Naive thymus-derived CD8-positive, alpha-beta T cell (primary cell): ENCODE measurements around the gene SLC41A3. TPM values are rescaled to one million over a fixed set of nuclear protein-coding genes. Genes with fewer than 3 reads are reported as not detected.
"Not testable (repeated sequence)": the region's sequence is repeated elsewhere in the genome, so short reads cannot be mapped to it uniquely, and the experiment has no call there.

Experiments used
- ATAC-seq, 2 donors: fragments of 150-1000 bp; cut with Tn5 transposase in 1 of 2; sonication (Bioruptor Pico), chemical (Tn5 transposase) in 1 of 2; 1 replicate in 1 of 2; 2 replicates in 1 of 2; pipeline ENCODE4 v1.10.0; 2021; ENCODE audit warnings: mild to moderate bottlenecking in 2 of 2, moderate library complexity in 2 of 2
- POLR2A ChIA-PET: fragments of 350-600 bp; sonication (Branson Sonifier 250); formaldehyde crosslinking; loops from one replicate; lab custom pipeline; 2021; ENCODE audit warnings: antibody characterized with exemption; lab: Charles Lee
- DNase-seq, 10 donors: peaks; one replicate each; pipeline versions ENCODE4 v3.0.0 to v3.0.0-alpha.2; 2020 to 2022
- H3K27ac Mint-ChIP-seq, 10 donors: one replicate each; pipeline ENCODE4 v1.8.0; 2020 to 2022; ENCODE audit warnings: mild to moderate bottlenecking in 10 of 10, mixed read lengths in 10 of 10, moderate library complexity in 4 of 10, inconsistent platforms in 1 of 10
- H3K27me3 Mint-ChIP-seq, 5 donors: one replicate each; pipeline ENCODE4 v1.8.0; 2021 to 2022; ENCODE audit warnings: mixed read lengths in 5 of 5
- H3K36me3 Mint-ChIP-seq, 3 donors: one replicate each; pipeline ENCODE4 v1.8.0; 2020 to 2022; ENCODE audit warnings: mixed read lengths in 3 of 3, mild to moderate bottlenecking in 2 of 3, inconsistent platforms in 1 of 3
- H3K4me1 Mint-ChIP-seq, 4 donors: one replicate each; pipeline ENCODE4 v1.8.0; 2021 to 2022; ENCODE audit warnings: mixed read lengths in 4 of 4
- H3K4me3 Mint-ChIP-seq, 10 donors: one replicate each; pipeline ENCODE4 v1.8.0; 2020 to 2022; ENCODE audit warnings: mild to moderate bottlenecking in 10 of 10, mixed read lengths in 10 of 10, moderate library complexity in 6 of 10, inconsistent platforms in 1 of 10
- H3K9me3 Mint-ChIP-seq, 9 donors: one replicate each; pipeline ENCODE4 v1.8.0; 2020 to 2022; ENCODE audit warnings: mixed read lengths in 9 of 9, mild to moderate bottlenecking in 3 of 9, inconsistent platforms in 1 of 9, moderate library complexity in 1 of 9
- polyA plus RNA-seq, 3 donors: library from polyadenylated mRNA; unstranded; fragments of 300-500 nt; fragmentation: Illumina TruSeq; gene quantifications; one replicate each; pipeline ENCODE4 v1.2.3, GENCODE V29; 2021
- total RNA-seq, 8 experiments: library from RNA in 2 of 8; stranded (reverse) in 2 of 8; gene quantifications; one replicate each; pipeline ENCODE4 v1.2.3 and lab custom pipeline; 2021 to 2026

SLC41A3 gene
- total and polyA plus RNA-seq, 5 experiments from 2014 or later: 21.4 to 34.6 (median 26.9) TPM

DNA sequence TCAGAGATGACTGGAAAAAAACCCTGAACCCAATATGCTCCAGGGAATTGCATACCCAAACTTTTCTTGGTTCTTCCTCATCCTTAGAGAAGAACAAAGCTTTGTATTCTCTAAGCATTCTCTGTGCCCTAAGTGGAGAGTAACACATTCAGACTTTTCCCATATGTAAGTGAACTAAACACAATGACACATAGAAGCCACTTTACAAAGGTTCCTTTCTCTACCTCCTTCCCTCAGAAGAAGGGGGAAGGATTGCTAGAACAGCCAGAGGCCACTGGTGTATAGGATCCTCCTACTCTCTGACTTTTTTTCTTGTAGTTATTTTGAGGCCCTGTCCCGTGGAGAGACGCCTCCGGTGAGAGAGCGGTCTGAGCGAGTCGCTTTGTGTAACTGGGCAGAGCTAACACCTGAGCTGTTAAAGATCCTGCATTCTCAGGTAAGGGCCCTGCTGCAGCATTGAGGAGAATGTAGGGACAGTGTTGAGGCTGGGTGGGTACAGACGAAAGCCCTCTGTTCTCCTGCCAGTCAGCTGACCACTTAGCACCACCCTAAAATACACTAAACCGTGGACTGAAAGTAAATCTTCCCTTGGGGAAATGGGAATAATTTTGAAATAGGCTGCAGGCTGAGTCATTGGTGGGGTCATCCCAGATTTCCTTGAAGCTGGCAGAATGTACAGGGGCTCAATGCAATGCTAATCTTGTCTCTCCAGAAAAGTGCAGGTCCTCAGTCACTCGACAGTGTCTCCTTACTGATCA is 108.5 kb downstream of the SLC41A3 start:
- DNase-seq, H3K4me1 Mint-ChIP-seq, POLR2A ChIA-PET, H3K4me3 Mint-ChIP-seq, H3K36me3 Mint-ChIP-seq, ATAC-seq, H3K9me3 Mint-ChIP-seq: not testable (repeated sequence)
- peak overlapping the region in 1 of 10 donors; percentile 21 for H3K27ac Mint-ChIP-seq
- peaks cover 4 to 30% (median 13%) of the 10 kb centered on the region in 5 donors for H3K27me3 Mint-ChIP-seq

DNA sequence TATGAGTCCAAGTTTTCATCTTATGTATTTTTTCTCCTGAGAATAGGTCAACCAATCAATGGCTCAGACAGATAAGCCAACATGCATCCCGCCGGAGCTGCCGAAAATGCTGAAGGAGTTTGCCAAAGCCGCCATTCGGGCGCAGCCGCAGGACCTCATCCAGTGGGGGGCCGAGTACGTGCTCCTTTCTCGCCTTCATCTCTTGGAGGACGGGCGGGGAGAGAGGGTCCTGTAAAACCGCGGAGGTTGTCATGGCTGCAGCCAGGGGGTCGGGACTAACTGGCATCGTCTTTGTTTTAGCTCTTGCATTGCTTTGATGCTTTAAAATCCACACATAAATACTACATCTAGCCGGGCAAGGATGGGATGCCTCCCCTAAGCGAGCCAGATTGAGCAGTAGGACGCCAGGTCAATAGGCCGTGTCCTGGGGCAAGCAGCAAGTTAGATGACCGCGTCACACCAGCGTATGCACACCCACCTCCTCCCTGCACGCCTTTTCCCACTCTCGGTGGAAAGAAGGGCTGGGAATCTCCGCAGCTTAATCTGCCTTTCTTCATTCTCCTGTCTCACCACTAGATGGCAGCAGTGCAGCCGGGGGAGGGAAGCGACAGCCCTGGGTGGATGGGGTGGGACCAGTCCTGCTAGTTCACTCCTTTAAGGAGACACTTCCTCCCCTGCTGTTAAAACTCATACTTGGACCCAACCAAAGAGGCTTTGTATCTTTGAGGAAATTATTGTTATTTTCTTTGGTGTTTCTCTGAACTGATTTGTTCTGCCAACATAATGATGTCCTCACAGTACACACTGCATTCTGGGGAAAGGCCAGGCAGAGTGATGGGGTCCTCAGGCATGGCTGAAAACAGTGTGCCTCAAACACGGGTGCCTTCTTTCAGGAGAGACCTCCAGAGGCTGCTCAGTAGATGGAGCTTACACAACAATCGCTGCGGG is 111.7 kb downstream of the SLC41A3 start:
- peak overlapping the region; percentile 46 to 79 (median 63) for H3K4me3 Mint-ChIP-seq
- peak; percentile 67 to 69 for ATAC-seq
- POLR2A ChIA-PET, H3K27ac Mint-ChIP-seq, H3K9me3 Mint-ChIP-seq, H3K36me3 Mint-ChIP-seq: not testable (repeated sequence)
- H3K27me3 Mint-ChIP-seq: peaks cover 7 to 22% (median 19%) of the 10 kb centered on the region in 5 donors
- peak in 7 of 10 donors; percentile 8 to 61 (median 37) for DNase-seq
- H3K4me1 Mint-ChIP-seq: peaks cover 5 to 13% (median 9%) of the 10 kb centered on the region in 4 donors

DNA sequence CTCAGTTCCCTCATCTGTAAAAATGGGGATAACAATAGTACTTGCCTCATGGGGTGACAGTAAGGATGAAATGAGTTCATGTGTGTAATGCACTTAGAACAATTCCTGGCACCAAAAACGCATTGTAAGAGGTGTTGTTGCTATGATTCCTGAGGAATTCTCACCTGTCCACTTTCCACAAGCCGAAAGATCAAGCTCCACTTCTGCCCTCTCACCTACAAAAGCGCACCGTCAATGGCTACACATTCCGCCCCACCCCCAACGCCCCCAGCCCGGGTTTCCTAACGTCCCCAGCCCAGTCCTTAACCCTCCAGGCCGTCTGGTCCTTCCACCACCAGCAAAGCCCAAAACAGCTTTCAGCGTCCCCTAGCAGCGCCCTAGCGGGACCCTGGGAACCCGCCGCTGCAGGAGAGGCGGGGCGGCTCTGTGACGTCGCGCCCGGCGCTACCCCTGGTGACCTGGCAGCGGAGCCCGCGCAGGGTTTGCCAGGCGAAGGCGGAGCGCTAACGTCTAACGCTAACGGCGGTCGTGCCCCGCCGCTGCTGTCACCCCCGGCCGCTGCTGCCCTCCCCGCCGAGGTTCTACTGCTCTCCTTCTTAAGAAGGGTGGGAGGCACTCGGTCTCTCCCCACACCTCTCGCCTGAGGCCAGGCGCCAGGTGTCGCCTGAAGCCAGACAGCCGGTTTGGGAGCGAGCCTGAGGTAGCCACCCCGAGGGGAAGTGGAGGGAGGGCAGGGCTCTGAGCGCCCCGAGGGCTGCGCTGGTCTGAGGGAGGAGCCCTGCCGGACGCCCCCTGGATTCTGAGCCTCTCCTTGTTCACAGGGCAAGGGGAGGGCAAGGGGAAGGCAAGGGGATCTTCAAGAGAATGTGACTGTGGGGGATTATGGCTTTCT is 115.0 kb downstream of the SLC41A3 start, which contains the start of gene ROPN1B:
Gene ROPN1B, plus strand, starts transcription at position 478 of the 892 bp plus-strand sequence. CDS start 2,877 bp downstream, outside the sequence.
- H3K27ac Mint-ChIP-seq: peak within 1 kb of the TSS in 2 of 10 donors; percentile 33 to 46
- POLR2A ChIA-PET: not testable (repeated sequence)
- H3K4me3 Mint-ChIP-seq: peak within 1 kb of the TSS; percentile 55 to 82 (median 74)

GRCh38 chr3:125968121-125968520 is 115.8 kb downstream of the SLC41A3 start:
- DNase-seq, H3K27ac Mint-ChIP-seq, H3K9me3 Mint-ChIP-seq, ATAC-seq, H3K36me3 Mint-ChIP-seq, POLR2A ChIA-PET: not testable (repeated sequence)
- Mint-ChIP-seq H3K27me3 (peaks cover 9 to 22% (median 19%) of the 10 kb centered on the region in 5 donors), H3K4me3 (peak overlapping the region in 4 of 10 donors; percentile 1 to 64 (median 34)), H3K4me1 (peaks cover 2 to 13% (median 8%) of the 10 kb centered on the region in 4 donors)

More for the DNA sequence above, 115.0 kb downstream of the SLC41A3 start, which contains the start of gene ROPN1B:
- DNase-seq, H3K36me3 Mint-ChIP-seq, H3K9me3 Mint-ChIP-seq: not testable (repeated sequence)
- ATAC-seq: peak; percentile 89 to 90
- peaks cover 2 to 13% (median 9%) of the 10 kb centered on the region in 4 donors for H3K4me1 Mint-ChIP-seq
- peaks cover 9 to 22% (median 17%) of the 10 kb centered on the region in 5 donors for H3K27me3 Mint-ChIP-seq

GRCh38 chr3:125967156-125967555 is 116.8 kb downstream of the SLC41A3 start:
- Mint-ChIP-seq H3K27me3 (peaks cover 9 to 19% (median 16%) of the 10 kb centered on the region in 5 donors), H3K27ac (no peak overlapping the region), H3K4me3 (no peak overlapping the region), H3K36me3 (no peaks in the 10 kb centered on the region), H3K4me1 (peaks cover under 1 to 8% (median 4%) of the 10 kb centered on the region in 4 donors), H3K9me3 (no peaks in the 10 kb centered on the region)
- POLR2A ChIA-PET: no interaction called here
- no peak for ATAC-seq
- DNase-seq: no peak

DNA sequence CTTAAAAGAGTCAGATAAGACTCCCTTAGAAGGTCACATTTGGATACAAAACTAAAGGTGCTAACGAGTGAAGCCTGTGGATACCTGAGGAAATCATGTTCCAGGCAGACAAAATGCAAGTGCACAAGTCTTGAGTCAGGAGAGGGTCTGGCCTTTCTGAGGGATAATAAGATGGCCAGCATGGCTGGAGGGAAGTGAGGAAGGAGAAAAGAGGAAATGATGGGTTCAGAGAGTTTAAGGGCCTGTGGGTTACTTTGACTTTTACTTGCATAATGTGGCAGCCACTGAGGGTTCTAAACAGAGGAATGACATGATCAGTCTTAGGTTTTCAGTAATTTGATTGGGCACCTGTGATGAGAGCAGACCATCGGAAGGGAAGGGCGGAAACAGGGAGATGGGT is 118.4 kb downstream of the SLC41A3 start:
- Mint-ChIP-seq H3K4me3 (no peak overlapping the region), H3K36me3 (no peaks in the 10 kb centered on the region), H3K4me1 (peaks cover 0 to 3% (median 1%) of the 10 kb centered on the region in 4 donors), H3K9me3 (no peaks in the 10 kb centered on the region), H3K27me3 (peaks cover 3 to 17% (median 5%) of the 10 kb centered on the region in 5 donors), H3K27ac (no peak overlapping the region)
- DNase-seq: no peak
- POLR2A ChIA-PET: no interaction called here
- no peak for ATAC-seq

GRCh38 chr3:125963834-125964233 is 120.1 kb downstream of the SLC41A3 start:
- H3K9me3 Mint-ChIP-seq, H3K36me3 Mint-ChIP-seq, H3K4me1 Mint-ChIP-seq, POLR2A ChIA-PET, H3K4me3 Mint-ChIP-seq, ATAC-seq, DNase-seq, H3K27ac Mint-ChIP-seq: not testable (repeated sequence)
- peaks cover 2 to 16% (median 13%) of the 10 kb centered on the region in 5 donors for H3K27me3 Mint-ChIP-seq

DNA sequence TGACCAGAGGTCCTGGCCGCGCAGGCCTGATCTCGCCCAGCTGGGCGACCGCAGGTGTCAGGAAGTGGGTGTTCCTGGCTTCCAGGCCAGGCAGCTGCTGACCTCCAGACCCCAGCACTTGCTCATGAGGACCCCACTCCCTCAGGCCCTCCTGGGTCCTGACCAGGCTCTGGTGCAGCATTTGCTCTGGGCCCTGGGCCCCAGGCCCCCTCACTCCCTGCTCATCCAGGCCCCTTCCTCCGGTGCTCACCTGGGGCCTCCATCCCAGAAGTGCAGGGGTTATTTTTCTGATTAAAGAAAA is 122.7 kb downstream of the SLC41A3 start:
- Mint-ChIP-seq H3K36me3 (peaks cover 0 to 3% (median 2%) of the 10 kb centered on the region in 3 donors), H3K27me3 (peaks cover 8 to 29% (median 19%) of the 10 kb centered on the region in 5 donors), H3K9me3 (peaks cover 0 to 4% (median 0%) of the 10 kb centered on the region in 9 donors), H3K4me1 (no peaks in the 10 kb centered on the region), H3K4me3 (no peak overlapping the region), H3K27ac (no peak overlapping the region)
- ATAC-seq (no peak), DNase-seq (no peak)
- POLR2A ChIA-PET: no interaction called here

- no peak for ATAC-seq
- H3K4me1 Mint-ChIP-seq: no peaks in the 10 kb centered on the region
- H3K4me3 Mint-ChIP-seq: no peak overlapping the region
- peaks cover 8 to 33% (median 19%) of the 10 kb centered on the region in 5 donors for H3K27me3 Mint-ChIP-seq
- no peak for DNase-seq
- H3K27ac Mint-ChIP-seq: no peak overlapping the region
- POLR2A ChIA-PET: no interaction called here
- peaks cover 0 to 3% (median 2%) of the 10 kb centered on the region in 3 donors for H3K36me3 Mint-ChIP-seq
- peaks cover 0 to 4% (median 0%) of the 10 kb centered on the region in 9 donors for H3K9me3 Mint-ChIP-seq
These were observed 123.3 kb downstream of the SLC41A3 start for GRCh38 chr3:125960456-125961288.

DNA sequence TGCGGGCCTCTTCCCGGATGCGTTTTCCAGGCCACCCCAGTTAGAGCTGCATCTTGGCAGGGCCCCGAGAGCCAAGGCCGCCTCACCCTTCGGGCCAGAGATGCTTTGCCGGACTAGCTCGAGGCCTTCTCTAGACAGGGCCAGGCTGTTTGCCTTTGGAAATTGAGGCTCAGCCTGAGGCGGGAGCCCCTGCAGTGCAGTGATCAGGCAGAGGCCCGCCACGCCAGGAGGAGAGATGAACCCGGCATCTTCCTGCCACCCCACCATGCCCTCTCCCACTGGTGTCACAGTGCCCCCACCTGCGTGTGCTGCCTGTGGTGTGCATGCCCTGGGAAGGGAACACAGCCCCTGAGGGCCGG is 123.9 kb downstream of the SLC41A3 start:
- POLR2A ChIA-PET: no interaction called here
- ATAC-seq (no peak), DNase-seq (no peak)
- peak overlapping the region in 1 of 10 donors; percentile 34 for H3K27ac Mint-ChIP-seq
- peaks cover 0 to 3% (median 2%) of the 10 kb centered on the region in 3 donors for H3K36me3 Mint-ChIP-seq
- H3K4me3 Mint-ChIP-seq: no peak overlapping the region
- peaks cover 8 to 33% (median 19%) of the 10 kb centered on the region in 5 donors for H3K27me3 Mint-ChIP-seq
- H3K4me1 Mint-ChIP-seq: no peaks in the 10 kb centered on the region
- H3K9me3 Mint-ChIP-seq: peaks cover 0 to 4% (median 0%) of the 10 kb centered on the region in 9 donors

GRCh38 chr3:125959317-125960065 is 124.4 kb downstream of the SLC41A3 start:
- DNase-seq: no peak
- no peaks in the 10 kb centered on the region for H3K4me1 Mint-ChIP-seq
- no peak overlapping the region for H3K4me3 Mint-ChIP-seq
- no peak for ATAC-seq
- POLR2A ChIA-PET: no interaction called here
- H3K9me3 Mint-ChIP-seq: peaks cover 0 to 4% (median 0%) of the 10 kb centered on the region in 9 donors
- H3K27ac Mint-ChIP-seq: no peak overlapping the region
- peaks cover 0 to 3% (median 2%) of the 10 kb centered on the region in 3 donors for H3K36me3 Mint-ChIP-seq
- peaks cover 8 to 33% (median 19%) of the 10 kb centered on the region in 5 donors for H3K27me3 Mint-ChIP-seq
